Upper lobe of left lung (tissue), 4 donors: ENCODE results near the gene SUCLG2.

ENCODE experiments used
- CTCF ChIP-seq, 6 experiments: fragments of 450-650 bp in 4 of 6; fragments of 200-600 bp in 2 of 6; sonication (generic) in 2 of 6; IDR thresholded peaks; one replicate each; pipeline ENCODE4 v1.5.1; 2016 to 2019; ENCODE audit warnings: antibody characterized with exemption in 6 of 6
- POLR2AphosphoS5 ChIP-seq, 2 donors: sonication (generic); formaldehyde crosslinking; IDR thresholded peaks; one replicate each; pipeline ENCODE4 v1.5.1; 2017; ENCODE audit warnings: antibody characterized with exemption in 2 of 2

GRCh38 chr3:67692621-67693020 is 38.2 kb upstream of the SUCLG2 start:
- TF ChIP-seq CTCF (IDR thresholded peaks at IDR 0.05) (no peak), POLR2AphosphoS5 (IDR thresholded peaks at IDR 0.05) (no peak)
